NCI-H2227 (cell line): Measurements from ENCODE around the gene UNC119.
"Not testable (repeated sequence)": the region's sequence is repeated elsewhere in the genome, so short reads cannot be mapped to it uniquely, and the experiment has no call there.

Experiments
- DNase-seq: peaks from one replicate; lab custom pipeline; 2025; ENCODE audit not compliant: unreplicated experiment; lab: John Stamatoyannopoulos, UW

The UNC119 gene

GRCh38 chr17:28552176-28552999, at the start of gene UNC119:
Gene UNC119, minus strand, starts transcription at chr17:28552624. Its CDS starts 67 bp downstream, at chr17:28552557.
- DNase-seq, result peak; percentile 80

DNA sequence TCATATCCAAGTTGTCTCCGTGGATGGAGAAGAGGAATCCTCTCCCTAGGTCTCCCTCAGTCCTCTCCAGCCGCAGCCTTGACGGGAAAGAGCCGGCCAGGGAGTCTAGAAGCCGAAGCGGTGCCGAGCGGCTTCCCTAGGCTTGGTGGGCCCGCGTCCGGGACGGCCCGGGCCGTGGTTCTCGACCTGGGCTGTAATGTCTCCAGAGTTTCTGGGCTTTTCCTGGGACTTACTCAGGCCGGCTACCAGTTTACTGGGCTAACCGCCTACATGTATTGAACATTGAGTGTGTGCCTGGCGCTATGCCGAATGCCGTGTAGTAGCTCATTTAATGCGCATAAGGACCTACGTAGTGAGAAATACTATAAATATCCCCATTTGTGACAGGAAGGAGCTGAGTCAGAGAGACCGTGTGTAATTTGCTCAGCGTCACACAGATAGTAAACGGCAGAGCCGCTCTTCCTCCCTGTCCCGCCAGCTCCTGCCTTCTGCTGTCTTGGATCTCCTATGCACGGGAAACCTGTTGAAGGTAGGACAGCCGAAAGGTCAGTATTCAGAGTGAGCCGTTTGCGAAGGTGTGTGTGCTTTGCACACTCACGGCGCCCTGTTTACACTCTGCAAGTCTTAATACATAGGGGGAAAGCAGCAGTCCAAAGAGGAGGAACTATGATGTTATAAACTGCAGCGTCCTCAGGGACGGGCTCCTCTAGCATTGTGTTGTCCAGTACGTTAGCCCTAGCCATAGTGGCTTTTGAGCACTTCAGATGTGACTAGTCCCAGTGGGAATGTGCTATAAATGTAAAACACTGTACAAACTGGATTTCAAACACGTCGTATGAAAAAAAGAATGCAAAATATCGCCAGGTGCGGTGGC, 47.1 kb upstream of the UNC119 start:
- peak; percentile 67 for DNase-seq

GRCh38 chr17:28598799-28599310, 46.4 kb upstream of the UNC119 start, which contains the start of gene SPAG5:
Gene SPAG5, minus strand, starts transcription at chr17:28599025. Its CDS starts 79 bp downstream, at chr17:28598946.
- peak; percentile 93 for DNase-seq

GRCh38 chr17:28598389-28598788, 46.0 kb upstream of the UNC119 start:
- no peak for DNase-seq

DNA sequence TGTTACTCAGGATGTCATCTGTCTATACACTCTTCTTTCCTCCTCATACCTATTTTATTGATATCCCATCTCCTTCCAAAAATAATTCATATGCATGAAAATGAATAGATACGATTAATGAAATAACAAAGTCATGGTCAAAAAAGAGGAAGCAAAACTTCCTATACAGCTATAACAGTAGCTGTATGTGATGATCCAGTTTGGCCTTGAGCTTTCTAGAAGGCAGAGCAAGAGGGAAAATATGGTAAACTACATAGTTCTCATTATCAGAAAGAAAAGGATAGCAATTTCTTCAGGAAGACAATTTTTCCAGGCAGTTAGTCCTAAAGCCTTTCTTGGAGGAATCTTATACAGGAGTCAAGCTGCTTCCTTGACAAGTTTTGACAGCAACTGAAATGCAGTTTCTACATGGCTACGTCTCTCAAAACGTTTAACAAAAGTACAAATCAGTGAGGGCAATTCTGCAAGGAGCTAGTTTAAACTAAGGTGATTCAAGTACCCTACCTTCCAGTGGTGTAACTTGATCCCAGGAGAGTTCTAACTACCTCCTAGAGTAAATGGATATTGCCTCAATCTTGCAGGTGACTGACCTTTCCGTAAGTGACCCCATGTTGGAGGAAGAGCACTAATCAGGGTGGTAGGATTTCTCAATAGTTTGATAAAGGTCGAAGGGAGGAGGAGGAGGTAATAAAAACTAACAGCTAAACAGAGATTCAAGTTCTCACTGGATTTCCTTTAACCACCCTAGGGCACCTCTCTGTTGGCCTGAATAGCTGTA, 45.4 kb upstream of the UNC119 start:
- DNase-seq, result no peak

- no peak for DNase-seq
Measured at GRCh38 chr17:28592260-28592659, 39.8 kb upstream of the UNC119 start.

GRCh38 chr17:28585851-28586250, 33.4 kb upstream of the UNC119 start:
- DNase-seq, result no peak

- no peak for DNase-seq
Measured at GRCh38 chr17:28584434-28584833, 32.0 kb upstream of the UNC119 start.

- no peak for DNase-seq
Measured at GRCh38 chr17:28582513-28582912, 30.1 kb upstream of the UNC119 start.

DNA sequence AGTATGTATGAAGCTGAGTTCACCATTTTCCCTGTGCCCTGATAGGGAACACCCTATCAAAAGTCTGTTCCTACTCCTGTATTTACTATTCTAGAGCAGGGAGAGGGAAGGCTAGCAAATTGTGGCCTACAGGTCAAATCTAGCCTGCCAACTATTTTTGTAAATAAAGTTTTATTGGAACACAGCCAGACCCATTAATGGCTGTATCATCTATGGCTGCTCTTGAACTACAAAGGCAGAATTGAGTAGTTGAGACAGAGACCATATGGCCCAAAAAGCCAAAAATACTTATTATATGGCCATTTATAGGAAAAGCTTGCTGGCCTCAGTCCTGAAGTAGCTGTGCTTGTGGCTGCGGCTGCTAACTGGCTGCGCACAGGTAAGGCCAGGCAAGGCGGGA, 28.5 kb upstream of the UNC119 start:
- DNase-seq, result no peak

DNA sequence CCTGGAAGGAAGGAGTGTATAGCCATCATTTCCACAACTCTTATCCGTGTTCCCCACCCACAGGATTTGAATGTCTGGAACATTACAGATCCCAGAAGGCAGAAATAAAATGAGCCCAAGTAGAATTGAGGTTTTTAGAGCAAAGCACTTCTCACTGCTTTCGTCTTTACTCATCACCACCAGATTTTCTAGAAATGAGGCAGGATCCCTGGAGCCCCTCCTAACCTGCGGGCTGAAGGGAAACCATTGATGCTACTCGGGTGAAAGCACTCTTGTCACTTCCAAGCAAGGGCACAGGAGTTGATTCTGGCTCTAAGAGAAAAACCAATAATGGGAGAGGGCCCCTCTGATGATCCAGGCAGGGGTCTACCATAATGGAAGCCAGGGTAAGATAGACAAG, 27.1 kb upstream of the UNC119 start:
- no peak for DNase-seq

DNA sequence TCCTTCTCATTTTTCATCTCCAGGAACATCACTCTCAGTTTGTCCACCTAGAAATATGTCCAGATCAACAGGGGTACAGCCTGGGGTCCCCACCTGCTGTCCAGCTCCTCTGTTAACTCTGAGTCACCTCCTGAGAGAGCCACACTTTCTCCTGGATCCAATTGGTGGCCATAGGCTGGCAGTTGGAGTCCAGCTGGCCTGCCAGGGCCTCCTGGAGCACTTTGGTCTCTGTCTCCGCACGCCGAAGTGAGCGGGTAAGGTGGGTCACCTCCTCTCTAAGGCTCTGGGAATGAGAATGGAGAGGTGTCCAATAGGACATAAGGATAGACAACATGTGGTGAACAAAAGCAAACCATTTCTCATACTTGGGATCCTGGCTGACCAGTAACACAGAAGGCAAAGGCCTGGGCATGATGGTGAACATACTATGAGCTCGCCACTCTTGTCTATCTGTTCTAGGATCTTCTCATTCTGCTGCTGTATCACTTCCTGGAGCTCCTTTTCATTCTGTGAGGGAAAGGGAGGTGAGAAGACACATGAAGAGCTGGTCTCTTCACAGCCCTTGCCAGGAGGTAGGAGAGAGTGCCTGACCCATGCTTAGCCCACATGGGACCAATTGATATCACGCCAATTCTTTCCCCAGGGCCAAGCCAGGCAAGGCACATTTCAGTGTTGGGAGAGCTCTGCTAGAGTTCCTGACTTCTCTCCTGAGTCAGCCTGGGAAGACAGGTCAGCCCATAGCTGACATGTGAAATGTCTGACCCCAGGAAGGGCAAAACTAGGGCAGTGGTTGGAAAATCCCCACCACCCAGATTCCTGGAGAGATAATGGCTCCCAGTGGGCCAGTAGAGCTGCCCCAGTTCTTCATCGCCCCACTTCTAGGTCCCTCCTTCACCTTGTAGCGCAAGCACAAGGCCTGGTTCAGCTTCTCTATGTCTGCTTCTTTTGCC, 26.1 kb upstream of the UNC119 start:
- DNase-seq, result no peak

GRCh38 chr17:28577466-28577824, 25.0 kb upstream of the UNC119 start:
- DNase-seq, result no peak

- DNase-seq, result peak; percentile 96
Measured at GRCh38 chr17:28576758-28577465, 24.5 kb upstream of the UNC119 start, which contains the start of gene ALDOC. Gene ALDOC, minus strand, starts transcription at chr17:28576895. Its CDS starts 1,363 bp downstream, at chr17:28575532.

DNA sequence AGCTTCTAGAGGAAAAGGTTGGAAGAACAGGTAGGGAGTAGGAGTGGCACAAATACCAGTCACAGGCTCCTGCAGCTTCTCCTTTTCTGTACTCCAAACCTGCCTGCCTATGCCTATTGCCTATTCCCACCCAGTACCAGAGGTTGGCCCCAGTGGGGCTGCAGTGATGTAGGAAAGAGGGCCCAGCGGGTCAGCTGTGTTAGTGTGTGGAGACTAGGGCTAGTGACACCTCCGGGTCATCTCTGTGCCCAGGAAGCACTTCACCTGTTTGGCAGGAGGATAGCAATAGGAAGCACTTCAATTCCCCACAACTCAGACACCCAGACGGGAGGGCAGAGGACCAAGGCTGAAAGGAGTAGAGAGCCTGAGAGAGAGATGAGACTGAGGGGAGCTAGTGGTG, 23.6 kb upstream of the UNC119 start:
- not testable (repeated sequence) for DNase-seq

GRCh38 chr17:28575126-28575795, 22.8 kb upstream of the UNC119 start:
- DNase-seq, result no peak

GRCh38 chr17:28574526-28574925, 22.1 kb upstream of the UNC119 start:
- no peak for DNase-seq

- no peak for DNase-seq
Measured at GRCh38 chr17:28573966-28574480, 21.6 kb upstream of the UNC119 start.
